ENCODE results near the gene TSC22D1. TPM values are rescaled to one million over a fixed set of nuclear protein-coding genes. Genes with fewer than 3 reads are reported as not detected.

TSC22D1 gene
- total RNA-seq, 2 donors from 2014 or later: 95.9 to 107 TPM

DNA sequence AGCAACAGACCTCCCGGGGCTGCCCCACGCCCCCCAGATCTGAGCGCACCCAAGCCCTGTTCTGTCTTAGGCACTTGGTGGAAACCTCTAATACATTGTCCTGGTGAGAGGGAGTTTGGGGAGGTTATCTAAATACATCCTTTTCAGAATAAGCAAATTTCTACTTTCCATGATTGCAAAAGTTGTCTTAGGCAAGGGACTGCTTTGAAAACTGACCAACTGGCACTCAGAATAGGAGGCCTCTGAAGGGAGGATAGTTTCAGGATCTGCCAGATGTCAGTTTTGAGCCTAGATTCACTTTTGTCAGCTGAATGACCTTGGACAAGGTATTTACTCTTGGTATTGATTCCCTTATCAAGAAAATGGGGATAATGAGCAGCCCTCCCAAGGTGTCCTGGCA lies 190.7 kb downstream of the TSC22D1 start:
- TF ChIP-seq, protein P1, sequence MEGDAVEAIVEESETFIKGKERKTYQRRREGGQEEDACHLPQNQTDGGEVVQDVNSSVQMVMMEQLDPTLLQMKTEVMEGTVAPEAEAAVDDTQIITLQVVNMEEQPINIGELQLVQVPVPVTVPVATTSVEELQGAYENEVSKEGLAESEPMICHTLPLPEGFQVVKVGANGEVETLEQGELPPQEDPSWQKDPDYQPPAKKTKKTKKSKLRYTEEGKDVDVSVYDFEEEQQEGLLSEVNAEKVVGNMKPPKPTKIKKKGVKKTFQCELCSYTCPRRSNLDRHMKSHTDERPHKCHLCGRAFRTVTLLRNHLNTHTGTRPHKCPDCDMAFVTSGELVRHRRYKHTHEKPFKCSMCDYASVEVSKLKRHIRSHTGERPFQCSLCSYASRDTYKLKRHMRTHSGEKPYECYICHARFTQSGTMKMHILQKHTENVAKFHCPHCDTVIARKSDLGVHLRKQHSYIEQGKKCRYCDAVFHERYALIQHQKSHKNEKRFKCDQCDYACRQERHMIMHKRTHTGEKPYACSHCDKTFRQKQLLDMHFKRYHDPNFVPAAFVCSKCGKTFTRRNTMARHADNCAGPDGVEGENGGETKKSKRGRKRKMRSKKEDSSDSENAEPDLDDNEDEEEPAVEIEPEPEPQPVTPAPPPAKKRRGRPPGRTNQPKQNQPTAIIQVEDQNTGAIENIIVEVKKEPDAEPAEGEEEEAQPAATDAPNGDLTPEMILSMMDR (conservative IDR thresholded peaks at IDR 0.05): no peak
- Mint-ChIP-seq H3K36me3 (ENCODE audit: low read depth) (no peaks in the 10 kb centered on the region), H3K27me3 (ENCODE audit: insufficient read depth) (peaks cover 8% of the 10 kb centered on the region), H3K9me3 (no peaks in the 10 kb centered on the region), H3K27ac (no peak overlapping the region), H3K4me3 (no peak overlapping the region), H3K4me1 (peaks cover 54% of the 10 kb centered on the region)
- Histone ChIP-seq H3K27ac (ENCODE audit: low read depth, low read length) (no peak overlapping the region), H3K36me3 (ENCODE audit: control insufficient read depth, insufficient read depth, low read length) (no peaks in the 10 kb centered on the region), H3K9me3 (ENCODE audit: control insufficient read depth, low read length) (no peaks in the 10 kb centered on the region), H3K9ac (ENCODE audit: extremely low read depth, low read length, poor library complexity, severe bottlenecking) (no peak overlapping the region), H3K4me1 (ENCODE audit: control insufficient read depth, insufficient read depth, low read length) (peaks cover 20% of the 10 kb centered on the region), H3K4me3 (ENCODE audit: low read length) (no peak overlapping the region), H3K27me3 (ENCODE audit: control insufficient read depth, insufficient read depth, low read length, poor library complexity, severe bottlenecking) (no peaks in the 10 kb centered on the region)
- DNase-seq: no peak
- WGBS, 2 experiments (ENCODE audit: insufficient coverage in 1 of 2, insufficient read length in 1 of 2): 87% methylated on average over 3 of the region's 3 CpGs; no CpG with 5 or more reads in 1 of the 2 experiments

DNA sequence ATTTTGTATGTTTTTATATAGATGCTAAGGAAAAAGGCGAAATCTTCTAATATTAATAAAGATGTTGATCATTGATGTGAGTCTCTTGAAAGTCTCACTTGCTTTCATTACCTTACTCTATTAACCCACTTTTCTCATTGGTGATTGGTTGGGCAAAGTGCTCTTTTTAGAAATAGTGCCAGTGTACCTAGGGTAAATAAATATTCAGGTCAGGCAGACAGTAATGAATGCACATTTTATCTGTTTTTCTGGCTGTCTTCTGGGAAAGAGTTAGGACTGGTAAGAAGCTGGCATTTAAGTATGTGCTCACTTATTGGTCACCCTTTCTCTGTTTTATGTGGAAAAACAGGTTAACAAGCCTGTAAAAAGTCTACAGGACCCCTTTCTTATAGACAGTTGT lies 191.4 kb downstream of the TSC22D1 start:
- Mint-ChIP-seq H3K4me1 (peaks cover 51% of the 10 kb centered on the region), H3K9me3 (no peaks in the 10 kb centered on the region), H3K36me3 (ENCODE audit: low read depth) (no peaks in the 10 kb centered on the region), H3K27me3 (ENCODE audit: insufficient read depth) (peaks cover 7% of the 10 kb centered on the region), H3K27ac (no peak overlapping the region), H3K4me3 (no peak overlapping the region)
- Histone ChIP-seq H3K9me3 (ENCODE audit: control insufficient read depth, low read length) (no peaks in the 10 kb centered on the region), H3K36me3 (ENCODE audit: control insufficient read depth, insufficient read depth, low read length) (no peaks in the 10 kb centered on the region), H3K9ac (ENCODE audit: extremely low read depth, low read length, poor library complexity, severe bottlenecking) (no peak overlapping the region), H3K4me3 (ENCODE audit: low read length) (no peak overlapping the region), H3K4me1 (ENCODE audit: control insufficient read depth, insufficient read depth, low read length) (peaks cover 20% of the 10 kb centered on the region), H3K27me3 (ENCODE audit: control insufficient read depth, insufficient read depth, low read length, poor library complexity, severe bottlenecking) (no peaks in the 10 kb centered on the region), H3K27ac (ENCODE audit: low read depth, low read length) (no peak overlapping the region)
- WGBS, 2 experiments (ENCODE audit: insufficient coverage in 1 of 2, insufficient read length in 1 of 2): no CpG with 5 or more reads among the region's 1 CpG
- DNase-seq: no peak
- TF ChIP-seq, protein P1 (conservative IDR thresholded peaks at IDR 0.05): no peak

DNA sequence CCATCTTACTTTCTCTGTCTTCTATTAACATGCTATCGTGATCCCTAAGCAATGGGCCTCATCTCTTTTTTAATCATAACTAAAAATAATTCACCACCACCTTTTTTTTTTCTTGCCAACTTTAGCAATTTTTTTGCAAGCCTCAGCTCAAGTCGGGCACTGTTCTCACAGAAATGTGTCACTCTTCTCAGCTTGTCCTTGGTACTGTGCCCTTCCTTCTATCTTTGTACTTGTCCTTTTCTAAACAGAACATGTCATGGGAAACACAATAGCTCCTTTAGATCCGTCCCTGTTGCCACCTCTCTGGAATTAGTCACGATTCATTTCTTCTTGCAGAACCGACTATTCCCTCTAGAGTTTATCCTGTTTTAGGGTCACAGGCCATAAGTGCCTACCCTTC lies 192.2 kb downstream of the TSC22D1 start:
- no peak overlapping the region for H3K9ac ChIP-seq (ENCODE audit: extremely low read depth, low read length, poor library complexity, severe bottlenecking)
- DNase-seq: no peak
- no peaks in the 10 kb centered on the region for H3K9me3 ChIP-seq (ENCODE audit: control insufficient read depth, low read length)
- no peaks in the 10 kb centered on the region for H3K36me3 ChIP-seq (ENCODE audit: control insufficient read depth, insufficient read depth, low read length)
- TF ChIP-seq, protein P1 (conservative IDR thresholded peaks at IDR 0.05): no peak
- peaks cover 13% of the 10 kb centered on the region for H3K4me1 ChIP-seq (ENCODE audit: control insufficient read depth, insufficient read depth, low read length)
- WGBS, 2 experiments (ENCODE audit: insufficient coverage in 1 of 2, insufficient read length in 1 of 2): 65 to 71% methylated on average over 4 to 5 of the region's 5 CpGs
- Mint-ChIP-seq H3K36me3 (ENCODE audit: low read depth) (no peaks in the 10 kb centered on the region), H3K27ac (no peak overlapping the region), H3K4me1 (peaks cover 49% of the 10 kb centered on the region), H3K4me3 (no peak overlapping the region), H3K27me3 (ENCODE audit: insufficient read depth) (peaks cover 7% of the 10 kb centered on the region), H3K9me3 (no peaks in the 10 kb centered on the region)
- H3K27ac ChIP-seq (ENCODE audit: low read depth, low read length): no peak overlapping the region
- H3K4me3 ChIP-seq (ENCODE audit: low read length): no peak overlapping the region
- no peaks in the 10 kb centered on the region for H3K27me3 ChIP-seq (ENCODE audit: control insufficient read depth, insufficient read depth, low read length, poor library complexity, severe bottlenecking)
